HUES48 (cell line): Measurements from ENCODE around the gene NRP1.

Experiments
- H3K27ac ChIP-seq: one replicate; pipeline ENCODE4 v1.7.0; 2013; ENCODE audit warnings: low read depth, low read length, inconsistent platforms
- H3K27me3 ChIP-seq: 2 replicates; pipeline ENCODE4 v1.6.1; 2013; ENCODE audit warnings: mild to moderate bottlenecking, low read length; ENCODE audit not compliant: control insufficient read depth, insufficient read depth
- H3K36me3 ChIP-seq: 2 replicates; pipeline ENCODE4 v1.6.1; 2013; ENCODE audit warnings: low read length; ENCODE audit not compliant: control insufficient read depth, insufficient read depth
- H3K4me1 ChIP-seq: 2 replicates; pipeline ENCODE4 v1.6.1; 2013; ENCODE audit warnings: mild to moderate bottlenecking, low read length; ENCODE audit not compliant: control insufficient read depth, insufficient read depth
- H3K4me3 ChIP-seq: 2 replicates; pipeline ENCODE4 v1.5.1; 2013; ENCODE audit warnings: mild to moderate bottlenecking, low read depth, low read length
- H3K9ac ChIP-seq: 2 replicates; pipeline ENCODE4 v1.6.1; 2013; ENCODE audit warnings: mild to moderate bottlenecking, low read depth, low read length, moderate library complexity
- H3K9me3 ChIP-seq: 2 replicates; pipeline ENCODE4 v1.6.1; 2013; ENCODE audit warnings: low read length; ENCODE audit not compliant: control insufficient read depth, insufficient read depth

The NRP1 gene

DNA sequence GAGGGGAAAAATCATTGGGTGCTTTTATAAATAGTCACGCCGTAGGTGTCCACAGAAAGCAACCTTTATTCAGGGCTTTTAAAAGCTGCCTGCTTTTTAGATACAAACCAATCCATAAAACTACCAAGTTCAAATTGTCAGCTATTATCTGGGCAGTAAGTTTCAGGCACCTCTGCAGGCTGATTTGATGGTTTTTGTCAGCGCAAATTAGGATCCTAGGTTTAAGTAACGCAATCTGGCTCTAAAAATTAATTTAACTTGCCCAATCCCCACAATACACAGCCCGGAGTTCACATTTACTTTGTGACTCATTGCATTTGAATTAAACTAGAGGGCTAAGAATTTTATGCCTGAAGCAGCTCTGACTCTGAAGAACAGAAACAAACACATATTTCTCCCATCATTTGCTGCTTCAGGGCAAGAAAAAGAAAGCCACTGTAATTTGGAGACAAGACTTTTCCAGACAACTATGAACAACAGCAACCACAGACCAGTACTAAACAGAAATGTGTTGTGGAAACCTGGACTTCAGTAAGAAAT, 43.3 kb downstream of the NRP1 start:
- Histone ChIP-seq H3K9ac (no peak overlapping the region), H3K27ac (no peak overlapping the region), H3K4me1 (peaks cover 24% of the 10 kb centered on the region; the same call in 1 of the 2 replicates), H3K27me3 (no peaks in the 10 kb centered on the region), H3K4me3 (no peak overlapping the region), H3K36me3 (no peaks in the 10 kb centered on the region), H3K9me3 (no peaks in the 10 kb centered on the region)

DNA sequence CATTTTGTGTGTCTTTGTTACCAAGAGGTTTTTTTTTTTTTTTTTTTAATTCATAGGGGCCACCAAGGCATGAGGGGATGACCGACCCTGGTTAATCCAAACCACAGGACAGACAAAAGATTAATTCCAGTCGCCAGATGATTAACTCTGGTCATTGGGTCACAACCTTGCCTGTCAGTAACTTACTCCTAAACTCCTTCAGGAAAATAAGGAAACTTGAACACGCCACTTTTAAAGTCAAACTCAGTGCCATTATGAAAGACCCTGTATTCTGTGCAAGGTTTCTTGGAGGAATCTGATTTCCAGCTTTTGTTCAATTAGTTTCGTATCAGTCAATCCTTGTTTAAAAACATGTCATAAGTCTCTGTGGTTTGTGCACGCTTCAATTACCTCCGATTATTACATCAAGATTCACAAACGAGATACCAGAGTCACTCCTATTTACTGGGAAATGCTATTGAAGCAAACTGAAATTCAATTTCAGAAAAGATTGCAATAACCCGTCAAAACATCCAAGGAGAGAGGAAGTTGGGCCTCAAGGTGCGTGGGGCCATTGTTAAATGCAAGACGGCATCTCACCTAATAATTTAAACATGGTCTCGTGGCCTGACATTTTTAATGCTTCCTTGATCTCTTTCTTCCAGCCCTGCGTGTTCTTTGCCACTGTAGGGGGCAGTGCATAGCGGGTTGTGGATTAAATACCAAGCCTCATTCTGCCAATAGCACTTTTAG, 44.0 kb downstream of the NRP1 start:
- H3K9me3 ChIP-seq, result no peaks in the 10 kb centered on the region
- no peak overlapping the region for H3K4me3 ChIP-seq
- no peaks in the 10 kb centered on the region for H3K27me3 ChIP-seq
- peaks cover 24% of the 10 kb centered on the region; the same call in 1 of the 2 replicates for H3K4me1 ChIP-seq
- no peak overlapping the region for H3K9ac ChIP-seq
- no peaks in the 10 kb centered on the region for H3K36me3 ChIP-seq
- no peak overlapping the region for H3K27ac ChIP-seq

DNA sequence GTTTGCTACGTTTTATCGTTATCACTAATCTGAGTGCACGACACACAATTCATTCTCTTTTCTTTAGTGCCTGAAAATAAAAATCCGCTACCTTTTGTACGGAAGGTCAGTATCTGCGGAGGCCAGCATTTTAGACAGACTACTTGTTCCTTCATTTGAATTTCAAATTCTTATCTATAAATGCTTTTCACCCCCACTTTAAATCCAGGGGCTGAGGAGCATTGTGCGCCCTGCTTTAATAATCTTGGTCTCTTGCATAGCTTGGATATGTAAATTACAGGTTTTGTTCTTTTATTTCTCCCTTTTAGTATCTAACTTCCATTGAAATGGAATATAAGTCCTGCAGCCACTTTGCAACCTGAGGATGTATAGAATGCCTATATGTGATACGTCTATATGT, 44.7 kb downstream of the NRP1 start:
- no peak overlapping the region for H3K27ac ChIP-seq
- H3K27me3 ChIP-seq, result no peaks in the 10 kb centered on the region
- no peaks in the 10 kb centered on the region for H3K9me3 ChIP-seq
- H3K36me3 ChIP-seq, result no peaks in the 10 kb centered on the region
- peaks cover 24% of the 10 kb centered on the region; the same call in 1 of the 2 replicates for H3K4me1 ChIP-seq
- no peak overlapping the region for H3K9ac ChIP-seq
- no peak overlapping the region for H3K4me3 ChIP-seq

- no peaks in the 10 kb centered on the region for H3K36me3 ChIP-seq
- H3K9me3 ChIP-seq, result no peaks in the 10 kb centered on the region
- peaks cover 24% of the 10 kb centered on the region; the same call in 1 of the 2 replicates for H3K4me1 ChIP-seq
- H3K4me3 ChIP-seq, result no peak overlapping the region
- no peak overlapping the region for H3K9ac ChIP-seq
- H3K27me3 ChIP-seq, result no peaks in the 10 kb centered on the region
- H3K27ac ChIP-seq, result no peak overlapping the region
These were observed 46.3 kb downstream of the NRP1 start for GRCh38 chr10:33288127-33288526.

DNA sequence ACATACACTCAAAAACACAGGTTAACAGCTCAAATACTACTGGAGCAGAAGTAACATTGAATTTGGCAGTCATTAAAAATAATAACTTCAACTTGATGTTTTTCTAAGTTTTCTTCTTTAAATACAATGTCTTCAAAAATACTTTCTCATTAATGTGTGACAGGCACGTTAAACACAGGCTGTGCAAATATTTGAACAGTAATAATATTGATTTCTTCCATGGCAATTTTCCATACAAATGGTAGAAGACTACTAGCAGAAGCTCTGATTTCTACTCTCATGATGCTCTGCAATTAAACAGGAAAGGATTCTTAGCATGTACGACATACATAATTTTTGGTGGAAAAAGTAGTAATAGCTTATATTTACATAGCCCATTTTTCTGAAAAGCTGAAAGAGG, 47.4 kb downstream of the NRP1 start:
- Histone ChIP-seq H3K9ac (no peak overlapping the region), H3K36me3 (no peaks in the 10 kb centered on the region), H3K27me3 (no peaks in the 10 kb centered on the region), H3K4me3 (no peak overlapping the region), H3K27ac (no peak overlapping the region), H3K4me1 (peaks cover 24% of the 10 kb centered on the region; the same call in 1 of the 2 replicates), H3K9me3 (no peaks in the 10 kb centered on the region)

DNA sequence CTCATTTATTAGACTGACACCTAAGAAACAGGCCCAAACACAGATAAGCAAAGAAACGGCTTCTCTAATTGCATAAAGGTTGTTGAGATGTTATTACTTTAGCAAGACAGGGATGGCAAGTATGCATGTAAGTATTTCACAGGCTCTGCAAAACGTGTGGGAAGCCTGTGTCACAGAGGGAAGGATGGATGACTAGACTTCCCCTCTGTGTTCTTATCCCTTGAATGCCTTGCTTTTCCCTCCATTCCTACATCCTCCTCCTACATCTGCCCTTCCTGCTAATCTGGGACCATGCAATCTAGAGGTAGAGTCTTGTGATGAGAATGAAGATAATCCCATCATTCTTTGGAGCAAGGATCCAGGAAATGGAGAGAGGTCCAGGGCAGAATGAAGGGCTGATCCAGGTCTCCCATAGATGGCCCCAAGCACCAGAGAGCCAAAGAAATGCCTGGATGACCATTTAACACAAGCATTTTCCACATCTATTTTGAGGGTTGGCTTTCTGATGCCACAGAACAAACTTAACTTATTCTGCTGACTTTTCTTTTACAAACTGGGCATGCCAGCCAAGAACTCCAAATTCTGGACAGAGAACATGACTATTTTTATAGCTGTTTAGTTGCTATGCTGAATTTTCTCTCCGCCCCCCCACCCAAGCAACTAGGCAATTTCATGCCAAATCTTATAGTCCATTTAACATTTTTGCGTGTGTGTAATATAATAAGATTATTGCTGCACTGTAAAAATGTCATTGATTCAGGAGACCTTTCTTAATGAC, 48.1 kb downstream of the NRP1 start:
- peaks cover 21% of the 10 kb centered on the region; the same call in 1 of the 2 replicates for H3K4me1 ChIP-seq
- no peaks in the 10 kb centered on the region for H3K9me3 ChIP-seq
- no peak overlapping the region for H3K4me3 ChIP-seq
- H3K27me3 ChIP-seq, result no peaks in the 10 kb centered on the region
- H3K9ac ChIP-seq, result no peak overlapping the region
- no peak overlapping the region for H3K27ac ChIP-seq
- no peaks in the 10 kb centered on the region for H3K36me3 ChIP-seq

- H3K36me3 ChIP-seq, result no peaks in the 10 kb centered on the region
- no peak overlapping the region for H3K9ac ChIP-seq
- no peak overlapping the region for H3K4me3 ChIP-seq
- H3K27me3 ChIP-seq, result no peaks in the 10 kb centered on the region
- no peak overlapping the region for H3K27ac ChIP-seq
- peaks cover 7% of the 10 kb centered on the region; the same call in 1 of the 2 replicates for H3K4me1 ChIP-seq
- no peaks in the 10 kb centered on the region for H3K9me3 ChIP-seq
These were observed 49.5 kb downstream of the NRP1 start for GRCh38 chr10:33284945-33285344.

GRCh38 chr10:33279811-33280602, 54.5 kb downstream of the NRP1 start:
- H3K9ac ChIP-seq, result no peak overlapping the region

GRCh38 chr10:33279276-33279675, 55.2 kb downstream of the NRP1 start:
- Histone ChIP-seq H3K4me1 (no peaks in the 10 kb centered on the region; the same call in 1 of the 2 replicates), H3K4me3 (no peak overlapping the region), H3K9ac (no peak overlapping the region), H3K27ac (no peak overlapping the region), H3K36me3 (no peaks in the 10 kb centered on the region), H3K27me3 (no peaks in the 10 kb centered on the region), H3K9me3 (no peaks in the 10 kb centered on the region)

More at GRCh38 chr10:33279811-33280602, 54.5 kb downstream of the NRP1 start:
- Histone ChIP-seq H3K36me3 (no peaks in the 10 kb centered on the region), H3K4me3 (no peak overlapping the region), H3K27ac (no peak overlapping the region), H3K4me1 (no peaks in the 10 kb centered on the region), H3K9me3 (no peaks in the 10 kb centered on the region), H3K27me3 (no peaks in the 10 kb centered on the region)

DNA sequence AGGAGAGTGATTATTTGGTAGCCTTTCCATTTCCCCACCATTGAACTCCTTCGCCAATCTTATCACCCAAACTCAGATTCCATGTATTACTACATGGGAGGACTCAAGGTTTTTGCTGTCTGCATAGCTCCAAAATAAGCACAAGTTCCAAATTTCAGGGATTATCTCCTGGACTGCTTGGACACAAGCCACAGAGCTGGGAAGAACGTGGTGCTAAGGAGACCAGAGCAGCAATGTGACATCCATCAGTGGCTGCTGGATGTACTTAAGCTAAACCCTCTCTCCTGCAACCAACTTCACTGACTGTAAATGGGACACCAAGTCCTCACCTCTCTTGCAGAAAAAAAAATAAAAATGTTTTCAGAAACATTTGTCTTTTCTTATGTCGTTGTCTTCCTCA, 56.3 kb downstream of the NRP1 start:
- Histone ChIP-seq H3K27ac (no peak overlapping the region), H3K4me1 (peaks cover 9% of the 10 kb centered on the region), H3K9me3 (no peaks in the 10 kb centered on the region), H3K36me3 (no peaks in the 10 kb centered on the region), H3K9ac (no peak overlapping the region), H3K27me3 (no peaks in the 10 kb centered on the region), H3K4me3 (no peak overlapping the region)
